BLaER1 (cell line): ENCODE data around the gene CFAP221.
"Not testable (repeated sequence)": the region's sequence is repeated elsewhere in the genome, so short reads cannot be mapped to it uniquely, and the experiment has no call there.

Source experiments
- H3K27ac ChIP-seq: shearing (Covaris generic); formaldehyde crosslinking; 2 replicates; pipeline ENCODE4 v1.8.1; 2022
- H3K27me3 ChIP-seq: shearing (Covaris generic); formaldehyde crosslinking; 2 replicates; pipeline ENCODE4 v1.8.1; 2022
- H3K36me3 ChIP-seq: shearing (Covaris generic); formaldehyde crosslinking; 2 replicates; pipeline ENCODE4 v1.8.1; 2022
- H3K4me1 ChIP-seq: shearing (Covaris generic); formaldehyde crosslinking; 2 replicates; pipeline ENCODE4 v1.8.1; 2022
- H3K4me2 ChIP-seq: shearing (Covaris generic); formaldehyde crosslinking; 2 replicates; pipeline ENCODE4 v1.8.1; 2022
- H3K4me3 ChIP-seq: shearing (Covaris generic); formaldehyde crosslinking; 2 replicates; pipeline ENCODE4 v1.8.1; 2022
- H3K9ac ChIP-seq: shearing (Covaris generic); formaldehyde crosslinking; 2 replicates; pipeline ENCODE4 v1.8.1; 2022
- H3K9me3 ChIP-seq: shearing (Covaris generic); formaldehyde crosslinking; 2 replicates; pipeline ENCODE4 v1.8.1; 2022
- H4K20me1 ChIP-seq: shearing (Covaris generic); formaldehyde crosslinking; 2 replicates; pipeline ENCODE4 v1.8.1; 2022
- Cebpa-rat ChIP-seq: shearing (Covaris generic); IDR thresholded peaks from 2 replicates; pipeline ENCODE4 v1.8.1; 2022

CFAP221 gene

GRCh38 chr2:119606674-119607073 lies 62.4 kb downstream of the CFAP221 start:
- Histone ChIP-seq H3K36me3 (no peaks in the 10 kb centered on the region), H4K20me1 (no peaks in the 10 kb centered on the region), H3K4me3 (no peak overlapping the region), H3K27me3 (no peaks in the 10 kb centered on the region), H3K4me2 (no peak overlapping the region), H3K9ac (no peak overlapping the region), H3K4me1 (no peaks in the 10 kb centered on the region), H3K27ac (no peak overlapping the region), H3K9me3 (no peaks in the 10 kb centered on the region)
- TF ChIP-seq Cebpa-rat: no peak

- Histone ChIP-seq H3K27me3 (no peaks in the 10 kb centered on the region), H3K9ac (no peak overlapping the region), H3K9me3 (peaks cover 15% of the 10 kb centered on the region), H3K4me1 (no peaks in the 10 kb centered on the region), H3K4me2 (no peak overlapping the region), H3K27ac (no peak overlapping the region), H4K20me1 (no peaks in the 10 kb centered on the region), H3K36me3 (no peaks in the 10 kb centered on the region), H3K4me3 (no peak overlapping the region)
- no peak for TF ChIP-seq Cebpa-rat
Observed at GRCh38 chr2:119608553-119608952, 64.3 kb downstream of the CFAP221 start.

GRCh38 chr2:119609337-119609736 lies 65.1 kb downstream of the CFAP221 start:
- no peak for TF ChIP-seq Cebpa-rat
- no peaks in the 10 kb centered on the region for H3K27me3 ChIP-seq

GRCh38 chr2:119614140-119614539 lies 69.9 kb downstream of the CFAP221 start:
- not testable (repeated sequence) for H3K27me3 ChIP-seq, H3K4me1 ChIP-seq, H3K9ac ChIP-seq, H4K20me1 ChIP-seq, H3K36me3 ChIP-seq, H3K4me2 ChIP-seq, H3K27ac ChIP-seq, H3K4me3 ChIP-seq
- H3K9me3 ChIP-seq: peaks cover 36% of the 10 kb centered on the region

More at GRCh38 chr2:119609337-119609736, 65.1 kb downstream of the CFAP221 start:
- no peaks in the 10 kb centered on the region for H4K20me1 ChIP-seq
- H3K27ac ChIP-seq: no peak overlapping the region
- no peak overlapping the region for H3K4me3 ChIP-seq
- no peak overlapping the region for H3K9ac ChIP-seq
- no peaks in the 10 kb centered on the region for H3K36me3 ChIP-seq
- H3K4me2 ChIP-seq: no peak overlapping the region
- H3K4me1 ChIP-seq: no peaks in the 10 kb centered on the region
- peaks cover 23% of the 10 kb centered on the region for H3K9me3 ChIP-seq

- TF ChIP-seq Cebpa-rat: no peak
- Histone ChIP-seq H3K27ac (no peak overlapping the region), H3K36me3 (no peaks in the 10 kb centered on the region), H4K20me1 (no peaks in the 10 kb centered on the region), H3K4me2 (no peak overlapping the region), H3K9ac (no peak overlapping the region), H3K4me1 (no peaks in the 10 kb centered on the region), H3K4me3 (no peak overlapping the region), H3K27me3 (no peaks in the 10 kb centered on the region), H3K9me3 (peaks cover 36% of the 10 kb centered on the region)
Observed at GRCh38 chr2:119616421-119616820, 72.2 kb downstream of the CFAP221 start.

GRCh38 chr2:119617455-119617854 lies 73.2 kb downstream of the CFAP221 start:
- no peak overlapping the region for H3K4me2 ChIP-seq
- H3K9me3 ChIP-seq: peaks cover 32% of the 10 kb centered on the region
- no peak overlapping the region for H3K4me3 ChIP-seq
- H4K20me1 ChIP-seq: no peaks in the 10 kb centered on the region
- H3K27me3 ChIP-seq: no peaks in the 10 kb centered on the region
- H3K36me3 ChIP-seq: no peaks in the 10 kb centered on the region
- no peak overlapping the region for H3K9ac ChIP-seq
- no peaks in the 10 kb centered on the region for H3K4me1 ChIP-seq
- no peak for TF ChIP-seq Cebpa-rat
- H3K27ac ChIP-seq: no peak overlapping the region

- H3K36me3 ChIP-seq, H3K4me1 ChIP-seq, H3K27me3 ChIP-seq, H3K27ac ChIP-seq, H3K4me2 ChIP-seq, H3K9ac ChIP-seq, H3K4me3 ChIP-seq, H4K20me1 ChIP-seq: not testable (repeated sequence)
- H3K9me3 ChIP-seq: peaks cover 23% of the 10 kb centered on the region
Observed at GRCh38 chr2:119618725-119619124, 74.5 kb downstream of the CFAP221 start.

GRCh38 chr2:119625226-119625625 lies 81.0 kb downstream of the CFAP221 start:
- no peak overlapping the region for H3K4me3 ChIP-seq
- no peak overlapping the region for H3K4me2 ChIP-seq
- no peaks in the 10 kb centered on the region for H3K27me3 ChIP-seq
- no peak overlapping the region for H3K9ac ChIP-seq
- H3K36me3 ChIP-seq: no peaks in the 10 kb centered on the region
- no peak overlapping the region for H3K27ac ChIP-seq
- H3K9me3 ChIP-seq: 0 out of 2 replicates have a peak, but pooled peaks cover 9% of the 10 kb centered on the region
- no peaks in the 10 kb centered on the region for H4K20me1 ChIP-seq
- no peak for TF ChIP-seq Cebpa-rat
- H3K4me1 ChIP-seq: no peaks in the 10 kb centered on the region

- no peaks in the 10 kb centered on the region for H3K36me3 ChIP-seq
- no peak for TF ChIP-seq Cebpa-rat
- H3K4me2 ChIP-seq: no peak overlapping the region
- H3K4me1 ChIP-seq: no peaks in the 10 kb centered on the region
- no peak overlapping the region for H3K9ac ChIP-seq
- H3K27ac ChIP-seq: no peak overlapping the region
- no peaks in the 10 kb centered on the region for H3K27me3 ChIP-seq
- peaks cover 4% of the 10 kb centered on the region; the same call in 1 of the 2 replicates for H3K9me3 ChIP-seq
- H4K20me1 ChIP-seq: no peaks in the 10 kb centered on the region
- no peak overlapping the region for H3K4me3 ChIP-seq
Observed at GRCh38 chr2:119629323-119629825, 85.1 kb downstream of the CFAP221 start.

GRCh38 chr2:119630121-119630520 lies 85.9 kb downstream of the CFAP221 start:
- no peak overlapping the region for H3K4me3 ChIP-seq
- H4K20me1 ChIP-seq: no peaks in the 10 kb centered on the region
- H3K9ac ChIP-seq: no peak overlapping the region
- H3K27me3 ChIP-seq: no peaks in the 10 kb centered on the region
- no peak overlapping the region for H3K27ac ChIP-seq
- no peak for TF ChIP-seq Cebpa-rat
- H3K4me2 ChIP-seq: no peak overlapping the region
- peaks cover 6% of the 10 kb centered on the region; the same call in 1 of the 2 replicates for H3K9me3 ChIP-seq
- H3K36me3 ChIP-seq: no peaks in the 10 kb centered on the region
- H3K4me1 ChIP-seq: no peaks in the 10 kb centered on the region

GRCh38 chr2:119637371-119637770 lies 93.1 kb downstream of the CFAP221 start:
- H3K9ac ChIP-seq: no peak overlapping the region
- H3K36me3 ChIP-seq: no peaks in the 10 kb centered on the region
- no peak for TF ChIP-seq Cebpa-rat

More at GRCh38 chr2:119637371-119637770, 93.1 kb downstream of the CFAP221 start:
- no peak overlapping the region for H3K27ac ChIP-seq
- no peak overlapping the region for H3K4me3 ChIP-seq
- no peaks in the 10 kb centered on the region for H4K20me1 ChIP-seq
- H3K4me2 ChIP-seq: no peak overlapping the region
- H3K9me3 ChIP-seq: peaks cover 6% of the 10 kb centered on the region; the same call in 1 of the 2 replicates
- no peaks in the 10 kb centered on the region for H3K4me1 ChIP-seq
- no peaks in the 10 kb centered on the region for H3K27me3 ChIP-seq
